ENCODE data around the gene DHRSX. TPM values are rescaled to one million over a fixed set of nuclear protein-coding genes. Genes with fewer than 3 reads are reported as not detected.

Gene DHRSX
- total and polyA plus RNA-seq, 2 donors (not counting 3 experiments of a cell fraction or from before 2014, with no cell fraction given), result 27.1 to 37.7 TPM

GRCh38 chrX:2320089-2320488 is 180.7 kb downstream of the DHRSX start:
- TF ChIP-seq JUN (IDR thresholded peaks at IDR 0.05; ENCODE audit: borderline replicate concordance, insufficient read depth, insufficient read length, low read depth) (no peak), MYC (IDR thresholded peaks at IDR 0.05; ENCODE audit: low read depth, low read length) (no peak), MAX (IDR thresholded peaks at IDR 0.05; ENCODE audit: insufficient read depth, insufficient read length) (no peak), GATA2 (IDR thresholded peaks at IDR 0.05; ENCODE audit: insufficient read depth, insufficient read length, low read depth, low read length) (no peak), POLR2A (IDR thresholded peaks at IDR 0.05; ENCODE audit: low read depth, low read length) (no peak), EZH2 (IDR thresholded peaks at IDR 0.05; ENCODE audit: borderline replicate concordance, low read depth, low read length, severe bottlenecking) (no peak), FOS (IDR thresholded peaks at IDR 0.05; ENCODE audit: borderline replicate concordance, insufficient read depth, low read length) (no peak), CTCF (IDR thresholded peaks at IDR 0.05; ENCODE audit: extremely low read depth in 1 of 2, insufficient read depth in 1 of 2, low read depth in 1 of 2, low read length in 2 of 2) (no peak), POLR2AphosphoS5 (IDR thresholded peaks at IDR 0.05; ENCODE audit: insufficient read depth, low read depth, low read length) (no peak)
- dilution Hi-C loops (cut with MboI; ENCODE audit: extremely low pct_ligation_motif_present, low sequenced_read_pairs), result no loop called here
- intact Hi-C loops (cut with micrococcal nuclease), result no loop called here
- H3K9me3 ChIP-seq (replicated peaks; ENCODE audit: control insufficient read depth, insufficient read depth, low read length), result no peaks in the 10 kb centered on the region
- H2AFZ ChIP-seq (ENCODE audit: low read depth, low read length), result no peak overlapping the region
- H3K9me1 ChIP-seq (replicated peaks; ENCODE audit: control insufficient read depth, extremely low read depth, insufficient read depth, low read length), result no peaks in the 10 kb centered on the region
- no peaks in the 10 kb centered on the region for H3K36me3 ChIP-seq (ENCODE audit: control insufficient read depth in 2 of 2, extremely low read depth in 1 of 2, insufficient read depth in 2 of 2, low read length in 2 of 2)
- H3K27ac ChIP-seq (ENCODE audit: insufficient read depth, low read depth, low read length), result no peak overlapping the region
- no peaks in the 10 kb centered on the region for H4K20me1 ChIP-seq (replicated peaks; ENCODE audit: control insufficient read depth, extremely low read depth, insufficient read depth, low read length)
- no peaks in the 10 kb centered on the region for H3K4me1 ChIP-seq (ENCODE audit: control insufficient read depth, extremely low read depth, insufficient read depth, low read length)
- DNase-seq (ENCODE audit: low read depth, low spot score), result no peak
- H3K27me3 ChIP-seq (ENCODE audit: control insufficient read depth in 2 of 2, insufficient read depth in 2 of 2, low read length in 2 of 2), result no peaks in the 10 kb centered on the region
- POLR2A ChIA-PET, result no interaction called here
- no TSS peak for BruUV-seq (replicated peaks)
- H3K4me2 ChIP-seq (ENCODE audit: insufficient read depth, low read length), result no peak overlapping the region
- CTCF ChIA-PET, result no interaction called here
- H3K9ac ChIP-seq (replicated peaks; ENCODE audit: extremely low read depth, insufficient read depth, low read length), result no peak overlapping the region
- no peak overlapping the region for H3K4me3 ChIP-seq (replicated peaks in 1 of 3; ENCODE audit: insufficient read depth in 1 of 3, low read depth in 1 of 3, low read length in 3 of 3)
- no peaks in the 10 kb centered on the region for H3K79me2 ChIP-seq (ENCODE audit: control insufficient read depth, insufficient read depth, low read length)
- FAIRE-seq, result no peak

Measured in endothelial cell of umbilical vein (primary cell).